Measurements from ENCODE around the gene ELMO2. TPM values are rescaled to one million over a fixed set of nuclear protein-coding genes. Genes with fewer than 3 reads are reported as not detected.

The ELMO2 gene, protein sequence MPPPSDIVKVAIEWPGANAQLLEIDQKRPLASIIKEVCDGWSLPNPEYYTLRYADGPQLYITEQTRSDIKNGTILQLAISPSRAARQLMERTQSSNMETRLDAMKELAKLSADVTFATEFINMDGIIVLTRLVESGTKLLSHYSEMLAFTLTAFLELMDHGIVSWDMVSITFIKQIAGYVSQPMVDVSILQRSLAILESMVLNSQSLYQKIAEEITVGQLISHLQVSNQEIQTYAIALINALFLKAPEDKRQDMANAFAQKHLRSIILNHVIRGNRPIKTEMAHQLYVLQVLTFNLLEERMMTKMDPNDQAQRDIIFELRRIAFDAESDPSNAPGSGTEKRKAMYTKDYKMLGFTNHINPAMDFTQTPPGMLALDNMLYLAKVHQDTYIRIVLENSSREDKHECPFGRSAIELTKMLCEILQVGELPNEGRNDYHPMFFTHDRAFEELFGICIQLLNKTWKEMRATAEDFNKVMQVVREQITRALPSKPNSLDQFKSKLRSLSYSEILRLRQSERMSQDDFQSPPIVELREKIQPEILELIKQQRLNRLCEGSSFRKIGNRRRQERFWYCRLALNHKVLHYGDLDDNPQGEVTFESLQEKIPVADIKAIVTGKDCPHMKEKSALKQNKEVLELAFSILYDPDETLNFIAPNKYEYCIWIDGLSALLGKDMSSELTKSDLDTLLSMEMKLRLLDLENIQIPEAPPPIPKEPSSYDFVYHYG
- 34.4 and 36.7 TPM in 2 replicates for total RNA-seq

DNA sequence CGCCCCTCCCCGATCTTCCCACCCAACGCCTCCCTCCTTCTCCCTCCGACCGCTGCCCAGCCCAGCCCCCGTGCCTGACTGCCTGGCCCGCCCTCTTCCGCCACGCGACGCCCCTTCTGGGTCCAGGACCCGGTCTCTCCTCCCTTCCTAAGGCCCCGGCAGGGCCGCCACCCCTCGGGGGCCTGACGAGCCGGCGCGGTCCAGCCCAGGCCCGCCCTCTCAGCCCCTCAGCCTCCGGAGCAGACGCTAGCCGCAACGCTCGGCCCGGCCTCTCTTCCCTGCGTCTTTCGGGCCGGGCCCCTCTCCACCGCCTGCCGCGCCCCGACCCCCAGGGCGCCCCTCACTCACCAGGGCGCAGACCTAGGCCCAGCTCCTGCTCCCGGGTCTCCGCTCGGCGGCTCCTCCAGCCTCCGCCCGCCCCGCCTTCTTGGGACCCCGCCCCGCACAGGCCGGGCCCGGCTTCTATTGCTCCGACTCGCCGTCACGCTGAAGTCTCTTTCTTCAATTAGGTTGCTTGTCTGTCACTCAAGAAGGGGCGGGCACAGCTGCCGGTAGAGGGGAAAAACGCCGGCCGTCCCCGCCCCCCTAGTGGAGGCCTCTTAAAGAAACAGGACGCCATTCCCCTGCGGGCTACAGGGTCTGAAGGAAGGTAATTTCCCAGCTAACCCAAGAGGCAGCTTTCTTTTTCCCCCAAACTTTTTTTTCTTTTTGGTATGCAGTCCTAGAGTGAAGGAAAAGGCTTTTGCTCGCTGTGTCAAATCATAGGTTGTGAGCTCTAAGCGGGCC lies at the start of gene ELMO2:
Gene ELMO2 (minus strand): TSS at position 416 of the 786 bp plus-strand sequence. CDS start 12,133 bp downstream, outside the sequence.

Other genes with a start within 250 kb of the ELMO2 start
- gene CDH22, start 98.1 kb downstream of the ELMO2 start, total RNA-seq = under 0.01 TPM in 1 of 2 replicates, not detected in the other
- gene ZNF334, start 106.9 kb upstream of the ELMO2 start, total RNA-seq = 4.8 and 6.9 TPM in 2 replicates
- gene OCSTAMP, start 144.0 kb upstream of the ELMO2 start, total RNA-seq = not detected in 2 replicates
- 3.1 and 5.5 TPM in 2 replicates for gene SLC13A3, start 244.8 kb upstream of the ELMO2 start, total RNA-seq

Data from uterine smooth muscle cell (primary cell).